Renal pelvis (tissue), 4 donors: ENCODE results near the gene CDK15. TPM values are rescaled to one million over a fixed set of nuclear protein-coding genes. Genes with fewer than 3 reads are reported as not detected.

Experiments
- DNase-seq: peaks from one replicate; pipeline ENCODE4 v3.0.0-alpha.2; 2013
- polyA plus RNA-seq, 3 donors: library from polyadenylated mRNA; unstranded; fragments of 120-200 nt; gene quantifications; one replicate each; pipeline ENCODE4 v1.2.1, GENCODE V29; 2013; ENCODE audit not compliant: insufficient read length in 3 of 3

Gene CDK15
- polyA plus RNA-seq, 3 donors, result 1.0 to 1.5 (median 1.5) TPM

DNA sequence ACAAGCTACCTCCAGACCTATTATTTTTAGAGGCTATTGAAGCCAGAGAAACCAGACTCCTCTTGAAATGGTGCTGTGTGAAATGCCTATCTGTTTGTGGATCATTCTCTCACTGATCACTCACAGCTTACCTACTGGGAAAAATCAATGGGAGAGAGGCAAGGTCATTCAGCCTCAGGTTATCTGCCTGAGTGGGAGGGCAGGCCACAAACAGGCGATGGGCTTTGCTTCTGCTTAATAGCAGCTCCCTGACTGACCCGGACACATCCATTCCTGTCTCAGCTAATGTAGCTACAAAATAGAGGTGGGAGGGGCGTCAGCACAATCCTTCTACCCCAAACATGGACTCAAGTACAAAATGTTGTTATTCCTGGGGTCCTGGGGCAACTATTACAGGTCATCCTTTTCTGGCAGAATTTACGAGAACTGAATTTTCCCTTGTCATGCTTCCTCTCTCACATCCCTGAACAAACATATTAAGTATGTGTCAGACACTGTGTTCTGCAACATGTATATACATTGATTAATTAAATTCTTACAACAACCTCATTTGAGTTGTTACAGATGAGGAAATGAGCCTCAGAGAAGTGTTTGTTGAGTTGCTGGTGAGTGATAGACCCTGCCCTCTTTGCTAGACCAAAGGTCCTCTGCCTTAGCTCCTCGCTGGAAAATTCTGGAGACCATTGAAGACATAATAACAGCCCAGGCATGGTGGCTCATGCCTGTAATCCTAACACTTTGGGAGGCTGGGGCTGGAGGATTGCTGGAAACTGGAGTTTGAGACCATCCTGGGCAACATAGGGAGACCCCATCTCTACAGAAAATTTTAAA is 60.5 kb downstream of the CDK15 start:
- DNase-seq, result no peak

DNA sequence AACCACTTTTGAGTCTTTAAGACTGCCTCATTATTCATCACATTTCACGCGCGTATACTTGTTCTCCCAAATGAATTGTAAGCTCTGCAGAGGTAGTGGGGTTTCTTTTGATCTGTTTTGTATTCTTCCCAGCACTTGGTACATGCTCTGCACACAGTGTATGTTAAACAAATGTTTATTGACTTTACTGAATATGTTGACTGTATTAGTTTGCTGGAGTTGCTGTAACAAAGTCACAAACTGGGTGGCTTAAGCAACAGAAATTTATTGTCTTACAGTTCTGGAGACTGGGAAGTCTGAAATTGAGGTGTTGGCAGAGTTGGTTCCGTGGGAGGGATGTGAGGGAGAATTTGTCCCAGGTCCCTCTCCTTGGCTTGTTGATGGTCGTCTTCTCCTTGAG is 65.1 kb downstream of the CDK15 start:
- no peak for DNase-seq

DNA sequence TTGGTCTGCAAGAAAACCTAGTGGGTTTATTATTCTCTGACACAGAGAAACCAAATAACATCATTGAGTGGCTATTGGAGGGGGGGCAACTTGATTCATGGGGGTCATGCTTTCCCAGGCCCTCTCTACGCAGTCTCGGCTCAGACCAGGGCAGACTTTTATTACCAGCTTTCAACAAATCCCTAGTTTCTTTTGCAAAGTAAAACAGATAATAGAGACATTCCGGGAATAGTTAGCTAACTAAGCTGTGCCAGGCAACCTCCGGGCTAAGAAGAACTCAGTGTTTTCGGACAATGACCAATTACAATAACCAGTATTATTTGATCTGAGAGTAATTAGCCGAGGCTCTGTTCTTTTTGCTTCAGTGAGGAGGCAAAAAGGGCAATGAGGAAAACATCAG is 66.3 kb downstream of the CDK15 start:
- no peak for DNase-seq

DNA sequence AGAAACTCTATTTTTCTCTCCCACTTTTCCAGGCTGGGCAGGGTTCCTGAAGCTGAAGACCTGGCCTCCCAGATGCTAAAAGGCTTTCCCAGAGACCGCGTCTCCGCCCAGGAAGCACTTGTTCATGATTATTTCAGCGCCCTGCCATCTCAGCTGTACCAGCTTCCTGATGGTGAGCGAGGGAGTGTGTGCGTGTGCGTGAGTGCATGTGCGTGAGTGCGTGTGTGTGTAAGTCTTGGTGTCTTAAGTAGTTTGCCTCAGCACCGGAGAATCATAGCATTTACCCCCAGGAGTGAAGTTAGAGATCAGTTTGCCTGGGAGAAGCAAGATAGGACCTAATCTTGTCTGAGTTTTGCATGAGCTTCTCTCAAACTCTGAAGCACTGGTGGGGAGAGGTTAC is 73.7 kb downstream of the CDK15 start:
- DNase-seq, result no peak

DNA sequence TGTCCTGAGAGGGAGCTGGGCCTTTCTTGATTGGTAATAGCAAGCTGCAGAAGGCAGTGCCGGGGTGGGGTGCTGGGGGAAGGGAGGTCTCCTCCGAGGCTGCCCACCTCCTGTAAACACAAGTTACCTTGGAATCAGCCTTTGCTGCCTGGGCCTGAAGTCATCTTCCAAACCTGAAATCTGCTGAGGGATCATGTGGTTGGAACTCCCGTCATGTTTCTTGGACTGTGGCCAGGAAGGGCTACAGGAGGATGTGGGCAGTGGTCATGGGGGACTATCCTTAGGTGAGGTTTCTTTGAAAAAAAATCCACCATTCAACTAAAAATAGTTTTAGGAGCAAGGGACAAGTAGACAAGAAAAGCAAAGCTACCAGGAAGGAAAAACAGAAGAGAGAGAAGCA is 74.2 kb downstream of the CDK15 start:
- DNase-seq, result no peak

DNA sequence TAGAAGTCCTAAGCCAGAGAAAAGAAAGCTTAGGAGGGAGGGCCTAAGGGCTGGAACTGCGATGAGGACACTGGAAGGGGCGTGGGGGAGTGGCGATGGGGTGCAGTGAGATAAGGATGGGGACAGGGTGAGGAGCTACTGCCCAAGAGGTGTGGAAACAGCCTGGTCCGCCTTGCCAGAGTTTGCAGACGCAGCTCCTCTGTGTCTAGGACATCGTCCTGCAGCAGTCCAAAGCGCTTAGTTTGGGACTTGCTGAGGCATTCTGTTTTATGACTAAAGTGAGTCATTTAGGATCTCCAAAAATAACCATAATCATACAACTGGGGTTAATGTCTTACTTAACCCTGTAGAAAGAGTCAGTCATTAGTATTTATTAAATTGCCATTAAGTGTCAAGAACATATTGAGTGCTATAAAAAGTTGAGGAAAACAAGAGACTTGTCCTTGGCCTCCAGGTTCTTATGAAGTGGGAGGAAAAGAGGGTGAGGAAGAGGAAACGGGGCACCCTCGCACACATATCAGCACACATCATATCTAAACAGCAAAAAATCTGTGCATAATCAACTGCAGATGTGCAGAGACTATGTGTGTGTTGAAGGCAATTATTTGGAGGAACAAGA is 74.8 kb downstream of the CDK15 start:
- DNase-seq, result no peak

DNA sequence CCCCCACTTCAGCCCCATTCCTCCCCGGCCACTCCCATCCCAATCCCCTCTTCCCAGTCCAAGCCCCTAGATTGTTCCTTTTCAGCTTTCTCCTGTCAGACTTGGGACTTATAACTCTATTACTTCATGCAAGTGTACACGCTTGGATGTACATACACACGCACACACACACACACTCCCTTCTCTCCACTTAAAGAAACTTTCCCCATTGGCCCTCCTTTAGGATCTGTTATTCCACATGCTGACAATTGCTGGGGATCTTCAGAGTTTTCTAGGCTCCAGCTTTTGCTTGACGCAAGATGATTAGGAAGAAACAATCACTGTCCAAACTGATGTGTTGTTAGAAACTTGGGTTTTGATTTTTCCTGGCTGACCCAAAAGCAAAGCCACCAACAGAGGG is 75.4 kb downstream of the CDK15 start:
- DNase-seq, result no peak

DNA sequence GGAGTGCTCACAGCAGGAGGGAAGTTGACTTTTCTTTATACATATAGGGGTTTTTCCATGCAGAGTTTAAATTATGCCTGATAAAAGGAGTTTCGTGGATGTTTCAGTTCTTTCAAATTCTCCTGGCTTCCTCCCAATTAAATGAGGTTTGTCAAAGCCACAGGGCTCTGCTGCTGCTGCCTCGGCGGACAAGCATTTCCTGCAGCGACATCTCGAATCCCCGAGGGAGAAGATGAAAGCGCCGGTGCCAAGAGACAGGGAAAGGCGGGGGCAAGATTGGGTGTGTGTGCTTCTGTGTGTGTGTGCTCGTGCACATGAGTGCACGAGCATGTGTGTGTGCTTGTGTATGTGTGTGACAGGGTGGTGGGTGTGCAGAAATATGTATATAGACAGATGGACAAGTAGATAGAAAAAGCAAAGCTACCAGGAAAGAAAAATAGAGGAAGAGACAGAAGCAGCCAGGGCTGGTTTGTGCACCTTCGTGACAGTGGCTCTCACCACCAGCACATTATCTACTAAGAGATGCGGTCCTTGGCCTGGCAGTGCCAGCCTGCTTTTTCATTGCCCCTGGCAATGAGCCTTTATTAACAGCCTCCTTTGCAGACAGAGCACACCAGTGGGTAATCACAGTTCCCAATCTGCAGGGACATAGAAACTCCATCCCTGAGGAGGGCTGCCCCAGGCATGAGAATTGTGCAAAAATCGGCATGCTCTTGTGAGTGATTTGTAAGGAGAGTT is 76.2 kb downstream of the CDK15 start:
- no peak for DNase-seq

DNA sequence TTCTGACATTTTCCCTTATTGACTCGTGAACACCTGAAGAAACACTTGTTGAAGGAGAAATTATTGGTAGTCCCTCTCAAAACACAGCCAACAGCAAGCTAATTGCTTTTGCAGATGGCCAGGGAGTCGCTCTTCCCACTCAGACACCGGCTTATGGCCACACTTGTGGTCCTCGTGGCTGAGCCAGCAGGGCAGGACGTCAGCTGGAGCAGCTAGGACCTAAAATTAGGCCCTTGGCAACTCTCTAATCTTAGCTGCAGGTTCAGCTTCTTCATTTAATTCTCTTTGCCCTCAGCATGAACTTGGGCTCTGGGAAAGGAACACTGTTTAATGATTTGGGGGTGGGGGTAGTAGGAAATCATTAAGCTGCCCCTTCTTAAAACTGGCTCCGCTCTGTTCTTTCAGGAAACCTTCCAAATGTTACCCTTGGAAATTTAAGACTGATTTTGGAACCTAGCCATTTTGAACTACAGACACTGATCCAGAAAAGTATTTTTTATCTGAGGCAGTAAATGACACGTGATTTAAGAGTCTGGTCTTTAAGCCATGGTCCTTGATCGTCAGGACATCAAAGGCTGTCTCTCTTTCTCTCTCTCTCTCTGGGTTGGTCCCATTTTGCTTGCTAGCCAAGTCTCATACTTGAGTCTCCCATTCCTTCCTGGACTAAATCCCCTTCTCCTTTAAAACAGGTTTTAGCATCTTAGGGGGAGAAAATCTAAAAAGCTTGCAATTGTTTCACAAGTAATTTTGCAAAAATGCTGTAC is 77.5 kb downstream of the CDK15 start:
- no peak for DNase-seq

DNA sequence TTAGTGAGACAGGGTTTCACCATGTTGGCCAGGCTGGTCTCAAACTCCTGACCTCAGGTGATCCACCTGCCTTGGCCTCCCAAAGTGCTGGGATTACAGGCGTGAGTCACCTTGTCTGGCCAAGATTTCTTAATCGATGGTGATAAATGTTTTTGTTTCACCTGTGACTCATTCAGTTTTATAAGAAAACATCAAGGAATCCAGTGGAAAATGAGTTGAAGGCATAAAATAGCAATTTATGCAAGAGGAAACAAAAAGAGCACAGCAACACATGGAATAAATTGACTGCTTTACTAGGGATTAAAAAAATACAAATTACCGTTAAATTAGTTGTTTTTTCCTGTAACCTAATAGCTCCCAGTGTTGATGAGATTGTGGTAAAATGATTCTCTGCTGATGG is 80.2 kb downstream of the CDK15 start:
- DNase-seq, result no peak

DNA sequence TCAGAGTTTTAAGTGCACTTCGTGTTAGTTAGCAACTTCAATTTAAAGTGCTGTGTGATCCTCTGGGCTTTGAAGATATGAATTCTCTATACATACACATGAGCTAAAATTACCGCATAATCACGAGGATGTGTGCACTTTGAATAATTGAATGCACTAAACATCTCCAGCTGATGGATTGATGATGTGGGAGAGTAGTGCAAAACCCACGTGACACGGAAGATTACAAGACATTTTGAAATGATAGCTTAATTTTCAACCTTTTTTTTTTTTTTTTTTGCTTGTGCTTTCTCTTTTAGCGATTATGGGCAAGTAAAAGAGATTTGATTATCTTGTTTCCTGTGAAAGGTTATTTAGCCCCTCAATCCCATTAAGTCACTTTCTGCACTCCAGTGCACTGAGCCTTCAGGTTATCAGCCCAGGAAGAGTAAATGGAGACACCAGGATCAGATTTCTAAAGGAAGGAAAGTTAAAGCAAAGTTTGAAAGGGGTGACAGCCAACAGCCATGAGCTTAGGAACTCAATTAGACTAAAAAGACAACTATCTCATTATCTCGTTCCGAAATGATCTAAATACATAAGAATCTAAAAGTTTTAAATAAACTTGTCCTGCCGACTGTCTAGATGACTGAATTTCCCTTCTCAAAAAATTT is 81.6 kb downstream of the CDK15 start:
- no peak for DNase-seq

DNA sequence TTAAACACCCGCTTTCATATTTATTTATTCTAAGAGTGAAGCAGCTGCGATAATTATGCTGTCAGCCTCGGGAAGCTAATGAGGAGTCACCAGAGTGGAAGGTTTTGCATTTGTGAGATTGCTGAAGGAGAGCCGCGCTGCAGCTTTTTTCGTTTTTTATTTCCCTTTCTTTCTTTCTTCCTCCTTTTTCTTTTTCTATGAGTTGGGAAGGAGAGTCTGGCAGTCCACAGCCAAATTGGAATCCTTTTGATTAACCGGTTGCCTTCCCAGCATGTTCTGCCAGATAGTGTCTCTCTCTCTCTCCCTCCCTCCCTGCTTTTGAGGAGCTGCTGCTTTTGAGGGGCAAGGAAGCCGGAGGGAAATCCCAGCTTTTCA is 82.1 kb downstream of the CDK15 start:
- no peak for DNase-seq

DNA sequence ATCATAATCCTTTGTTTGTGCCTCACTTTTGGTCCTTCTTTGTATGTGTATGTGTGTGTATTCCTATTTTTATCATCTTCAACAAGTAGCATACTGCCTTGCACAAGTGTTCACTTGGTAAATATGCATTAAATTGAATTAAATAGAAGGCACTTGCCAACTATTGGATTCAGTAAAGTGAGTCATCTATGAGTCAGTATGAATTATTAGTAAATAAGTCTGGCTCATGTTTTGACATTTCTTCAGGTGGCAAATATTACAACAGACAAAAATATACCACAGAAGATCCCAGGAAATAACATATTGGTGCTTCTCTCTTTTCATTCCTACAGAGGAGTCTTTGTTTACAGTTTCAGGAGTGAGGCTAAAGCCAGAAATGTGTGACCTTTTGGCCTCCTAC is 84.1 kb downstream of the CDK15 start:
- no peak for DNase-seq

DNA sequence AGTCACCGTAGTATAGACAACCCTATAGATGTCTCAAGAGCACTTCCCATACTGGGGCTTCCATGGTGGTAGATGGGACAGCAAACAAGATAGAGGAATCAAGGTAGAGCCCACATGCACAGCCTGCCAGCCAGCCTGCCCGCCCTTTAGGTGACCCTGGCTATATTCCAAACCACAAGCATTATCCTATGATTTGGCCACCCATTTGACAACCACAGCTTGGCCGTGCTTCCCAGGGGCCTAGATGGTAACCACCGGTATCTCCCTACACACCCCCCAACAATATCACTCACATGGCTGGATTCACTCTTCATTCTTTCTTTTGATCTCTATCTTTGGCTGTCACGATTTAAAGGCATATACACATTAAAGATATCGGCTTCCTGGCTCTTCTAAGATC is 85.3 kb downstream of the CDK15 start:
- DNase-seq, result no peak

DNA sequence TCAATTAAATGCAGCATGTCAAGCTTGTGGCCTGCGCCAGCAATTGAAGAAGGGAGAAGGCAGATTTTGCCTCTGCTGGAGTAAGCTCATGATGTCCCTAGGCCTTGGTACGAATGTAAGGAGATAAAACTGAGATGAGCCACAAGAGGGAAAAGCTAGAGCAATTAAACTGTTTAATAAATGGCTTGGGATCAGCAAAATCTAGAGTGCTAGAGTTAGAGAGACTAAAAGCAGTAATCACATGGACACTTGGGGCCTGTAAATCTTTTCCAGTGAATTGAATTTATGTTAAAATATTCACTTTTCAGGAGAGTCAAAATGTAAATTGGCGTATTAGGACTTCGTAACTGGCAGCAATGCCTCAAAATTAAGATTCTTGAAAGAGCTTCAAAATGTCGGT is 86.2 kb downstream of the CDK15 start:
- no peak for DNase-seq

DNA sequence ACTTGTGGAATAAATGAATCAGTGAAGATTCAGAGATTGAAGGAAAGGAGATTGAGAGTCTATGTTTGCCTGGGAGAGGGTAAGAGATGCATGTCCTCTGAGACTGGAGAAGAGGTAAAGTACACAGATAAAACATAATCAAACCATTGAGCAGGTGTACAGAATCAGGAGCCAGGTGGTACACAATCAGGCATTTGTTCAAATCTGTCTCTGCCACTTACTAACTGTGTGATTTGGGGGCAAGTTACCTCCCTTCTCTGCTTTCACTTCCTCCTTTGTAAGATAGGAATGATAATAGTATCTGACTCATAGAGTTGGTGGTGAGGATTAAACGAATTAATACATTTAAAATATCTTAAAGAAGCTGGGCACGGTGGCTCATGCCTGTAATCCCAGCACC is 94.0 kb downstream of the CDK15 start:
- no peak for DNase-seq

DNA sequence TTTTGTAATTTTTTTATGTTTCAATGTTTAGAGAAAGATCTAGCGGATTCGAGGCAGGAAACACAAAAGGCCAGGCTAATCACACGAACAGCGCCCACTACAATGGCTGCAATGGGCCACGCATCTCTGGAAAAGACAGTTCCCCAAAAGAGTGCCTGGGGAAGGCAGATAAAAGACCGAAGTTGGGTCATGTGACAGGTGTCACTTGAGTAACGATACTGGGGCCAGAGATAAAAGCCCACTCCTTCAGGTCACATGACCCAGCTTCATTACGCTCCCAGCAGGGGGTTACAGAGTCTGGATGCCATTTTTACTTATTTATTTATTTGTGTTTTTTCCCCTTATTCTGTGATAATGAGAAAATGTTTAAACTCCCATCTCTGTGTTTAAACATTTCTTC is 95.4 kb downstream of the CDK15 start:
- DNase-seq, result no peak

DNA sequence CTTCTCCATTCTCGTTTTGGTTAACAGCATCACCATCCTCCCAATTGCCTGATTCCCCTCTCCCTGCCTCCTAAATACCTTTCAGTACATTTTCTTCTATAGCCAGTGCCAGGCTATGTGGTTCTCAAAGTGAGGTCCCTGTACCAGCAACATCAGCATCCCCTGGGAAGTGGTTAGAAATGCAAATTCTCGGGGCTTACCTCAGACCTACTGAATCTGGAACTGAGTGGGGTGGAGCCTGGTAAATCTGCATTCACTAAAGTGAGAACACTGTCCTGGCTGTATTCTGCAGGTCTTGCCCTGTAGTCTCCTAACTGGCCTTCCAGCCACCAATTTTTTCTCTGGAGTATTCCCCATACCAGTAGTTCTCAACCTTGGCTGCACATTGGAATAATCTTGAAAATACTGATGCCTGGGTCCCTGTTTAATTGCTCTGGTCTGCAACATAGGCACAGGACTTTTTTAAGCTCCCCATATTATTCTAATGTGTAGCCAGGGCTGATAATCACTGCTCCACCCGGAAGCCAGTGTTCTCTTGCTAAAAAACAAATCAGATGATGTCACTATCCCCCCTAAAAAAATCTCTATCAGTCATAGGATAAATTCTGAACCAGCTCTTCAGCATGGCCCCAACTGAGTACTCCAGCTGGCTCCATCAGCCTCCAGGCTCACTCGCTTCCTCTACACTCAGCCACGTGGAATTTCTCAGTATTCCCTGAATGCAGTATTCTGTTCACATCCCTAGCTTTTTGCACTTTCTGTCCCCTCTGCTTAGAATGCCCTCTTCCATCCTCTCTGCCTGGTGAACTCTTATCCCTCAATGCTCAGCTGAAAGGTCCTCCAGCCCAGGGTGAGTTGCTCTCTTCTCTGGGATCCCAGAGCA is 98.4 kb downstream of the CDK15 start:
- no peak for DNase-seq

DNA sequence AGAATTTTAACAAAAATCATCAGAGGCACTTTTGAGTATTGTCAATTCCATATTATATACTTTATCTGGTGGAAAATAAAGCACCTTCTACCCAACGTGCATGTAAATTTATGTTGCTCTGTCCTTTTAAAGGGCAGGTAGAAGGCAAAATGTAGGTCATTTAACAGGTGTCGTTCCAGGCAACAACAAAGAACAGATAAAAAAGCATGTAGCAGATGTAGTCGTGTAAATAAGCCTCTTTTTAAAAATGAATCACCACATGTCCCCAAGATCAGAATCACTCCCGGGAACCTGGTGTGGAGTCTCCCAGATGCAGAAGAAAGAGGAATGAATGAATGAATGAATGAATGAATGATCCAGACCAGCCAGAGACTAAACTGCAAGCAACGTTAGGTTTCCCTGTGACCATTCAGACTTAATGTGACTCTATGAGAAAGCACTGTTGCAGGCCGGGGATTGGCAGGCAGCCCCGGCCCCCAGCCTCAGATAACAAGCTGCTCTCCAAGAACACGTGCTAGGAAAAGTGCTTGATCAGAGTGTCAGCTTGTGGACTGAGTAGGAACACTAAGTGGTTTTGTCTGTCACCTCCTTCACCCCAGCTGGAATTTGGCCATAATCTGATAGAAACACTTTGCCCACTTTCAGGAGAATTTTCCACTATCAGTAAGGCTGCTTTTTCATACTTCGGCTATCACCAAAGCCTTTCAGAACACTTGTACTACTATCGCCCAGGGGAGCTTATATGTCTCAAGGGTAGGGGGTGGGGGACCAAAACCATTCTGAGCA is 100.6 kb downstream of the CDK15 start:
- no peak for DNase-seq

DNA sequence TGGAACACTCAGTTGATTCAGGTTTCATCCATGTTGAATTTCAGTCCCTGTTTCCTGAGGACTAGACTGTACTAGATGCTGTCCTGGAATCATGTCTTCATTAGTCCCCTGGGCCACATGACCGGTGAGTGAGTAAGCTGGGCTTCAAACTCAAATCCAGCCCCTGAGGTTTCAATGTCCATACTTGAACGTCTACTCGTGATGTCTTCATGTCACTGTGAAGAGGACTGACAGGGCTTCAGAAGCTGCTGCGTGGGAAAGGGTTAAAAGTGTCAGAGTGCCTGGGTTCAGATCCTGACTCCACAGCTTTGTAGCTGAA is 101.2 kb downstream of the CDK15 start:
- DNase-seq, result no peak
